K562 (cell line): ENCODE results near the gene LRGUK. TPM values are rescaled to one million over a fixed set of nuclear protein-coding genes. Genes with fewer than 3 reads are reported as not detected.

ENCODE experiments used
- ATAC-seq: fragments of 200-7000 bp; cut with Tn5 transposase; 3 replicates; pipeline ENCODE4 v1.9.1; 2020; ENCODE audit warnings: moderate library complexity
- BruUV-seq: library from RNA; stranded (reverse); fragments of 400-500 nt; replicated peaks from 2 replicates; lab custom pipeline; 2021; lab: Mats Ljungman, UMichigan
- CTCF ChIA-PET: fragments of 300-600 bp; formaldehyde crosslinking; extraction: SDS; loops from one replicate; lab custom pipeline; 2021; ENCODE audit warnings: low intra/inter-chr PET ratio; lab: Yijun Ruan, JAX
- POLR2A ChIA-PET: fragments of 300-600, 350-650 bp; sonication (Branson Sonifier 250); formaldehyde crosslinking; extraction: SDS; loops from one replicate; lab custom pipeline; 2021; ENCODE audit warnings: antibody characterized with exemption, inconsistent platforms; lab: Yijun Ruan, JAX
- DNase-seq, 4 experiments: peaks; one replicate each; pipeline versions ENCODE4 v3.0.0 to v3.0.0-alpha.2; 2011 to 2018; ENCODE audit warnings: low spot score in 3 of 4, mixed read lengths in 3 of 4; ENCODE audit errors: extremely low read depth in 1 of 4
- FAIRE-seq: peaks from 2 replicates; lab custom pipeline; 2011; peaks lifted over from hg19 to GRCh38; lab: Jason Lieb, UNC
- H2AFZ ChIP-seq: 2 replicates; pipeline ENCODE4 v1.6.0; 2011; ENCODE audit warnings: low read depth, low read length, control low read depth, inconsistent platforms
- H3K27ac ChIP-seq: fragments of 200-600 bp; 3 replicates; pipeline ENCODE4 v1.8.0; 2011; ENCODE audit warnings: low read depth, mild to moderate bottlenecking, control low read depth, inconsistent platforms, low read length, moderate library complexity, mixed read lengths; ENCODE audit errors: extremely low read depth
- H3K27me3 ChIP-seq, 2 experiments: fragments of 300-600 bp in 1 of 2; 2 replicates in 1 of 2; 3 replicates in 1 of 2; pipeline versions ENCODE4 v1.6.0 to v1.8.0; 2011; ENCODE audit warnings: inconsistent platforms in 2 of 2, low read length in 2 of 2, mild to moderate bottlenecking in 1 of 2, mixed read lengths in 1 of 2, moderate library complexity in 1 of 2; ENCODE audit not compliant: control insufficient read depth in 2 of 2, insufficient read depth in 2 of 2
- H3K36me3 ChIP-seq: fragments of 300-600 bp; 3 replicates; pipeline ENCODE4 v1.8.0; 2011; ENCODE audit warnings: mild to moderate bottlenecking, low read length, inconsistent platforms; ENCODE audit not compliant: control insufficient read depth, insufficient read depth
- H3K4me1 ChIP-seq, 2 experiments: fragments of 200-600 bp in 1 of 2; replicated peaks in 1 of 2; 2 replicates in 1 of 2; 3 replicates in 1 of 2; pipeline versions ENCODE4 v1.5.1 to v1.8.0; 2011; ENCODE audit warnings: inconsistent platforms in 2 of 2, low read length in 2 of 2, mild to moderate bottlenecking in 1 of 2, mixed read lengths in 1 of 2, moderate library complexity in 1 of 2; ENCODE audit not compliant: control insufficient read depth in 2 of 2, insufficient read depth in 2 of 2
- H3K4me2 ChIP-seq: 2 replicates; pipeline ENCODE4 v1.6.1; 2011; ENCODE audit warnings: low read length, control low read depth, inconsistent platforms, mixed read lengths; ENCODE audit not compliant: insufficient read depth
- H3K4me3 ChIP-seq: fragments of 200-600 bp; sonication (generic), shearing (Covaris generic); 2 replicates; pipeline ENCODE4 v1.5.1; 2016; ENCODE audit warnings: control low read depth, inconsistent platforms
- H3K79me2 ChIP-seq: fragments of 200-600 bp; 3 replicates; pipeline ENCODE4 v1.8.0; 2011; ENCODE audit warnings: low read length, inconsistent platforms; ENCODE audit not compliant: control insufficient read depth, insufficient read depth
- H3K9ac ChIP-seq, 2 experiments: 2 replicates each; pipeline versions ENCODE4 v1.6.0 to v1.6.1; 2011; ENCODE audit warnings: low read depth in 2 of 2, low read length in 2 of 2, control low read depth in 1 of 2, inconsistent platforms in 1 of 2, mild to moderate bottlenecking in 1 of 2, mixed read lengths in 1 of 2; ENCODE audit not compliant: insufficient read depth in 1 of 2
- H3K9me1 ChIP-seq: one replicate; pipeline ENCODE4 v1.6.0; 2011; ENCODE audit warnings: inconsistent platforms, mild to moderate bottlenecking, low read length, moderate library complexity; ENCODE audit not compliant: control insufficient read depth, insufficient read depth
- H3K9me3 ChIP-seq: replicated peaks from 2 replicates; pipeline ENCODE4 v1.5.1; 2011; ENCODE audit warnings: low read depth, low read length, inconsistent platforms; ENCODE audit not compliant: control insufficient read depth, insufficient read depth
- H4K20me1 ChIP-seq: replicated peaks from 2 replicates; pipeline ENCODE4 v1.6.1; 2011; ENCODE audit warnings: low read length, inconsistent platforms, mixed read lengths; ENCODE audit not compliant: control insufficient read depth, insufficient read depth
- ELF2 ChIP-seq: fragments of 250-450 bp; sonication (Bioruptor Pico); IDR thresholded peaks from 2 replicates; pipeline ENCODE4 v1.5.0; 2021; ENCODE audit warnings: mild to moderate bottlenecking
- KDM1A ChIP-seq, 2 experiments: fragments of 450-650 bp; IDR thresholded peaks; 2 replicates each; pipeline ENCODE4 v1.6.1; 2016; ENCODE audit warnings: mild to moderate bottlenecking in 2 of 2
- MCM2 ChIP-seq: fragments of 450-650 bp; IDR thresholded peaks from 2 replicates; pipeline ENCODE4 v1.6.1; 2017; ENCODE audit warnings: low read depth, mild to moderate bottlenecking
- MCM7 ChIP-seq, 2 experiments: fragments of 450-650 bp; IDR thresholded peaks; 2 replicates each; pipeline ENCODE4 v1.6.1; 2016 to 2018
- RBM25 ChIP-seq: fragments of 200-400 bp; formaldehyde crosslinking; IDR thresholded peaks from 2 replicates; pipeline ENCODE4 v1.6.1; 2018; ENCODE audit warnings: low read length, low read depth, moderate library complexity; ENCODE audit not compliant: severe bottlenecking
- SRSF7 ChIP-seq: fragments of 200-400 bp; formaldehyde crosslinking; optimal IDR thresholded peaks from 2 replicates; pipeline ENCODE3; 2017; ENCODE audit warnings: mild to moderate bottlenecking, low read depth, low read length
- THRAP3 ChIP-seq: fragments of 450-650 bp; IDR thresholded peaks from 2 replicates; pipeline ENCODE4 v1.6.1; 2016; ENCODE audit warnings: mild to moderate bottlenecking, inconsistent platforms, borderline replicate concordance
- TRIM28 ChIP-seq: fragments of 450-650 bp; IDR thresholded peaks from 2 replicates; pipeline ENCODE4 v1.6.1; 2017
- ZBTB1 ChIP-seq: sonication (generic); formaldehyde crosslinking; IDR thresholded peaks from 2 replicates; pipeline ENCODE4 v1.8.1; 2023; ENCODE audit warnings: missing genetic modification reagents, low read depth, mild to moderate bottlenecking, borderline replicate concordance
- WGBS: fragments of 100-300 bp; shearing (Covaris generic); methylation state at CpG from one replicate; pipeline ENCODE4 v1.1.6; 2016; ENCODE audit warnings: low coverage, mixed read lengths; ENCODE audit not compliant: insufficient coverage; ENCODE audit errors: missing lambda C conversion rate; 5-methylcytosine and 5-hydroxymethylcytosine counted together
- in situ Hi-C: fragments of 300-500 bp; cut with MboI; formaldehyde crosslinking; loops from 4 replicates; pipeline ENCODE4 v1.15.0; 2018; ENCODE audit warnings: inconsistent platforms, mixed read lengths
- intact Hi-C: fragments of 100-400 bp; cut with micrococcal nuclease; formaldehyde crosslinking; loops from 2 replicates; pipeline ENCODE4 v1.14.2; 2022
- polyA plus RNA-seq, 8 experiments: library from polyadenylated mRNA; depleted of rRNA in 4 of 8; stranded (reverse) in 5 of 8; unstranded in 3 of 8; fragments of >200 nt; fragmentation: Nextera tagmentation in 2 of 8; fragmentation: Illumina TruSeq in 1 of 8; extraction: Ambion mirVana in 2 of 8; extraction: Trizol in 1 of 8; gene quantifications; 2 replicates each; pipeline versions ENCODE4 v1.2.1 to v1.2.3, GENCODE V29; 2011 to 2014; ENCODE audit warnings: inconsistent platforms in 1 of 8, missing spikeins in 1 of 8
- total RNA-seq, 7 experiments: library from RNA; depleted of rRNA in 6 of 7; stranded (reverse); fragments of >200 nt in 6 of 7; fragmentation: Illumina TruSeq in 2 of 7; extraction: Trizol in 2 of 7; gene quantifications; 2 replicates each; pipeline versions ENCODE4 v1.2.1 to v1.2.3, GENCODE V29; 2011 to 2021; ENCODE audit warnings: low replicate concordance in 1 of 7
- TF ChIP-seq, protein P1 (sequence below): sonication (generic); formaldehyde crosslinking; IDR thresholded peaks from 2 replicates; pipeline ENCODE4 v1.8.0; 2022; ENCODE audit warnings: mild to moderate bottlenecking, missing genetic modification reagents
- TF ChIP-seq, protein P2 (sequence below): IDR thresholded peaks from 3 replicates; pipeline ENCODE4 v1.6.1; 2011; ENCODE audit warnings: borderline replicate concordance, mild to moderate bottlenecking; ENCODE audit not compliant: insufficient read length, insufficient read depth
- TF ChIP-seq, protein P3 (sequence below): fragments of 200-600 bp; sonication (generic); IDR thresholded peaks from one replicate; pipeline ENCODE4 v1.6.1; 2012; ENCODE audit warnings: mild to moderate bottlenecking, low read depth, low read length, inconsistent platforms

LRGUK gene
- total and polyA plus RNA-seq, 9 of the 15 experiments (the other 6 are each of a cell fraction or from before 2014, with no cell fraction given): 0.04 to 0.33 (median 0.18) TPM

DNA sequence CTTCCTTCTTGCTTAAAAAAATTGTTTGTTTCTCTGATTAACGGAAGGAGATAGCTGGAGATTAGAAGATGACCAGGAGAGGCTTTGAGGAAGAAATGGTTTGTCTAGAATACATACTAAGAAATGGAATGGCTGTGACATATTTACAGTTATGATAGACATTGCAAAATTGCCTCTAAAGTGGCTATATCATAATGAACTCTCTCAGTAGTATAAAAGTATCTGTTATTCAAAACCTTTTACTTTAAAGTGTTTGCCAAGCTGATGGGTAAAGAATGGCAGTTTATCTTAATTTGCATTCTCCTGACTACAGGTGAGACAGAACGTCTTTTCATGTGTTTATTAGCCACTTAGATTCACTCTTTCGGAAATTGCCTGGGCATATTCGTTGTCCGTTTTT is 28.7 kb downstream of the LRGUK start:
- no TSS peak for BruUV-seq
- ChIA-PET POLR2A (no interaction called here), CTCF (no interaction called here)
- H3K9me1 ChIP-seq: no peaks in the 10 kb centered on the region
- 4% methylated on average over 5 of the region's 5 CpGs for WGBS
- intact Hi-C loops: no loop called here
- H4K20me1 ChIP-seq: no peaks in the 10 kb centered on the region
- H2AFZ ChIP-seq: no peak overlapping the region
- H3K4me2 ChIP-seq: no peak overlapping the region
- H3K27ac ChIP-seq: no peak overlapping the region
- no peaks in the 10 kb centered on the region for H3K9me3 ChIP-seq
- H3K9ac ChIP-seq: no peak overlapping the region
- FAIRE-seq (no peak), ATAC-seq (no peak), DNase-seq (no peak)
- H3K79me2 ChIP-seq: no peaks in the 10 kb centered on the region
- no peak overlapping the region for H3K4me3 ChIP-seq
- H3K27me3 ChIP-seq: no peaks in the 10 kb centered on the region
- in situ Hi-C loops: no loop called here
- H3K4me1 ChIP-seq: no peaks in the 10 kb centered on the region
- no peaks in the 10 kb centered on the region for H3K36me3 ChIP-seq
- TF ChIP-seq MCM7 (IDR thresholded peaks at IDR 0.05): no peak
- TF ChIP-seq THRAP3: no peak
- TF ChIP-seq KDM1A (IDR thresholded peaks at IDR 0.05): no peak
- TF ChIP-seq ELF2 (CRISPR knock-in tag): no peak
- TF ChIP-seq, protein P1, sequence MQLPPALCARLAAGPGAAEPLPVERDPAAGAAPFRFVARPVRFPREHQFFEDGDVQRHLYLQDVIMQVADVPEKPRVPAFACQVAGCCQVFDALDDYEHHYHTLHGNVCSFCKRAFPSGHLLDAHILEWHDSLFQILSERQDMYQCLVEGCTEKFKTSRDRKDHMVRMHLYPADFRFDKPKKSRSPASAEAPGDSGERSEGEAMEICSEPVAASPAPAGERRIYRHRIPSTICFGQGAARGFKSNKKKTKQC (CRISPR knock-in tag): no peak
- no peak for TF ChIP-seq RBM25
- TF ChIP-seq SRSF7: no peak
- TF ChIP-seq, protein P2, sequence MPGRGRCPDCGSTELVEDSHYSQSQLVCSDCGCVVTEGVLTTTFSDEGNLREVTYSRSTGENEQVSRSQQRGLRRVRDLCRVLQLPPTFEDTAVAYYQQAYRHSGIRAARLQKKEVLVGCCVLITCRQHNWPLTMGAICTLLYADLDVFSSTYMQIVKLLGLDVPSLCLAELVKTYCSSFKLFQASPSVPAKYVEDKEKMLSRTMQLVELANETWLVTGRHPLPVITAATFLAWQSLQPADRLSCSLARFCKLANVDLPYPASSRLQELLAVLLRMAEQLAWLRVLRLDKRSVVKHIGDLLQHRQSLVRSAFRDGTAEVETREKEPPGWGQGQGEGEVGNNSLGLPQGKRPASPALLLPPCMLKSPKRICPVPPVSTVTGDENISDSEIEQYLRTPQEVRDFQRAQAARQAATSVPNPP: no peak
- TF ChIP-seq MCM2: no peak
- TF ChIP-seq, protein P3, sequence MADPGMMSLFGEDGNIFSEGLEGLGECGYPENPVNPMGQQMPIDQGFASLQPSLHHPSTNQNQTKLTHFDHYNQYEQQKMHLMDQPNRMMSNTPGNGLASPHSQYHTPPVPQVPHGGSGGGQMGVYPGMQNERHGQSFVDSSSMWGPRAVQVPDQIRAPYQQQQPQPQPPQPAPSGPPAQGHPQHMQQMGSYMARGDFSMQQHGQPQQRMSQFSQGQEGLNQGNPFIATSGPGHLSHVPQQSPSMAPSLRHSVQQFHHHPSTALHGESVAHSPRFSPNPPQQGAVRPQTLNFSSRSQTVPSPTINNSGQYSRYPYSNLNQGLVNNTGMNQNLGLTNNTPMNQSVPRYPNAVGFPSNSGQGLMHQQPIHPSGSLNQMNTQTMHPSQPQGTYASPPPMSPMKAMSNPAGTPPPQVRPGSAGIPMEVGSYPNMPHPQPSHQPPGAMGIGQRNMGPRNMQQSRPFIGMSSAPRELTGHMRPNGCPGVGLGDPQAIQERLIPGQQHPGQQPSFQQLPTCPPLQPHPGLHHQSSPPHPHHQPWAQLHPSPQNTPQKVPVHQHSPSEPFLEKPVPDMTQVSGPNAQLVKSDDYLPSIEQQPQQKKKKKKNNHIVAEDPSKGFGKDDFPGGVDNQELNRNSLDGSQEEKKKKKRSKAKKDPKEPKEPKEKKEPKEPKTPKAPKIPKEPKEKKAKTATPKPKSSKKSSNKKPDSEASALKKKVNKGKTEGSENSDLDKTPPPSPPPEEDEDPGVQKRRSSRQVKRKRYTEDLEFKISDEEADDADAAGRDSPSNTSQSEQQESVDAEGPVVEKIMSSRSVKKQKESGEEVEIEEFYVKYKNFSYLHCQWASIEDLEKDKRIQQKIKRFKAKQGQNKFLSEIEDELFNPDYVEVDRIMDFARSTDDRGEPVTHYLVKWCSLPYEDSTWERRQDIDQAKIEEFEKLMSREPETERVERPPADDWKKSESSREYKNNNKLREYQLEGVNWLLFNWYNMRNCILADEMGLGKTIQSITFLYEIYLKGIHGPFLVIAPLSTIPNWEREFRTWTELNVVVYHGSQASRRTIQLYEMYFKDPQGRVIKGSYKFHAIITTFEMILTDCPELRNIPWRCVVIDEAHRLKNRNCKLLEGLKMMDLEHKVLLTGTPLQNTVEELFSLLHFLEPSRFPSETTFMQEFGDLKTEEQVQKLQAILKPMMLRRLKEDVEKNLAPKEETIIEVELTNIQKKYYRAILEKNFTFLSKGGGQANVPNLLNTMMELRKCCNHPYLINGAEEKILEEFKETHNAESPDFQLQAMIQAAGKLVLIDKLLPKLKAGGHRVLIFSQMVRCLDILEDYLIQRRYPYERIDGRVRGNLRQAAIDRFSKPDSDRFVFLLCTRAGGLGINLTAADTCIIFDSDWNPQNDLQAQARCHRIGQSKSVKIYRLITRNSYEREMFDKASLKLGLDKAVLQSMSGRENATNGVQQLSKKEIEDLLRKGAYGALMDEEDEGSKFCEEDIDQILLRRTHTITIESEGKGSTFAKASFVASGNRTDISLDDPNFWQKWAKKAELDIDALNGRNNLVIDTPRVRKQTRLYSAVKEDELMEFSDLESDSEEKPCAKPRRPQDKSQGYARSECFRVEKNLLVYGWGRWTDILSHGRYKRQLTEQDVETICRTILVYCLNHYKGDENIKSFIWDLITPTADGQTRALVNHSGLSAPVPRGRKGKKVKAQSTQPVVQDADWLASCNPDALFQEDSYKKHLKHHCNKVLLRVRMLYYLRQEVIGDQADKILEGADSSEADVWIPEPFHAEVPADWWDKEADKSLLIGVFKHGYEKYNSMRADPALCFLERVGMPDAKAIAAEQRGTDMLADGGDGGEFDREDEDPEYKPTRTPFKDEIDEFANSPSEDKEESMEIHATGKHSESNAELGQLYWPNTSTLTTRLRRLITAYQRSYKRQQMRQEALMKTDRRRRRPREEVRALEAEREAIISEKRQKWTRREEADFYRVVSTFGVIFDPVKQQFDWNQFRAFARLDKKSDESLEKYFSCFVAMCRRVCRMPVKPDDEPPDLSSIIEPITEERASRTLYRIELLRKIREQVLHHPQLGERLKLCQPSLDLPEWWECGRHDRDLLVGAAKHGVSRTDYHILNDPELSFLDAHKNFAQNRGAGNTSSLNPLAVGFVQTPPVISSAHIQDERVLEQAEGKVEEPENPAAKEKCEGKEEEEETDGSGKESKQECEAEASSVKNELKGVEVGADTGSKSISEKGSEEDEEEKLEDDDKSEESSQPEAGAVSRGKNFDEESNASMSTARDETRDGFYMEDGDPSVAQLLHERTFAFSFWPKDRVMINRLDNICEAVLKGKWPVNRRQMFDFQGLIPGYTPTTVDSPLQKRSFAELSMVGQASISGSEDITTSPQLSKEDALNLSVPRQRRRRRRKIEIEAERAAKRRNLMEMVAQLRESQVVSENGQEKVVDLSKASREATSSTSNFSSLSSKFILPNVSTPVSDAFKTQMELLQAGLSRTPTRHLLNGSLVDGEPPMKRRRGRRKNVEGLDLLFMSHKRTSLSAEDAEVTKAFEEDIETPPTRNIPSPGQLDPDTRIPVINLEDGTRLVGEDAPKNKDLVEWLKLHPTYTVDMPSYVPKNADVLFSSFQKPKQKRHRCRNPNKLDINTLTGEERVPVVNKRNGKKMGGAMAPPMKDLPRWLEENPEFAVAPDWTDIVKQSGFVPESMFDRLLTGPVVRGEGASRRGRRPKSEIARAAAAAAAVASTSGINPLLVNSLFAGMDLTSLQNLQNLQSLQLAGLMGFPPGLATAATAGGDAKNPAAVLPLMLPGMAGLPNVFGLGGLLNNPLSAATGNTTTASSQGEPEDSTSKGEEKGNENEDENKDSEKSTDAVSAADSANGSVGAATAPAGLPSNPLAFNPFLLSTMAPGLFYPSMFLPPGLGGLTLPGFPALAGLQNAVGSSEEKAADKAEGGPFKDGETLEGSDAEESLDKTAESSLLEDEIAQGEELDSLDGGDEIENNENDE: no peak
- no peak for TF ChIP-seq TRIM28
- no peak for TF ChIP-seq ZBTB1 (CRISPR knock-in tag)
